K562 (cell line): ENCODE results near the gene RDH16. TPM values are rescaled to one million over a fixed set of nuclear protein-coding genes. Genes with fewer than 3 reads are reported as not detected.

Experiments used
- ATAC-seq: fragments of 200-7000 bp; cut with Tn5 transposase; 3 replicates; pipeline ENCODE4 v1.9.1; 2020; ENCODE audit warnings: moderate library complexity
- BruUV-seq: library from RNA; stranded (reverse); fragments of 400-500 nt; replicated peaks from 2 replicates; lab custom pipeline; 2021; lab: Mats Ljungman, UMichigan
- CTCF ChIA-PET: fragments of 300-600 bp; formaldehyde crosslinking; extraction: SDS; loops from one replicate; lab custom pipeline; 2021; ENCODE audit warnings: low intra/inter-chr PET ratio; lab: Yijun Ruan, JAX
- POLR2A ChIA-PET: fragments of 300-600, 350-650 bp; sonication (Branson Sonifier 250); formaldehyde crosslinking; extraction: SDS; loops from one replicate; lab custom pipeline; 2021; ENCODE audit warnings: antibody characterized with exemption, inconsistent platforms; lab: Yijun Ruan, JAX
- DNase-seq, 4 experiments: peaks; one replicate each; pipeline versions ENCODE4 v3.0.0 to v3.0.0-alpha.2; 2011 to 2018; ENCODE audit warnings: low spot score in 3 of 4, mixed read lengths in 3 of 4; ENCODE audit errors: extremely low read depth in 1 of 4
- FAIRE-seq: peaks from 2 replicates; lab custom pipeline; 2011; peaks lifted over from hg19 to GRCh38; lab: Jason Lieb, UNC
- H2AFZ ChIP-seq: 2 replicates; pipeline ENCODE4 v1.6.0; 2011; ENCODE audit warnings: low read depth, low read length, control low read depth, inconsistent platforms
- H3K27ac ChIP-seq: fragments of 200-600 bp; 3 replicates; pipeline ENCODE4 v1.8.0; 2011; ENCODE audit warnings: low read depth, mild to moderate bottlenecking, control low read depth, inconsistent platforms, low read length, moderate library complexity, mixed read lengths; ENCODE audit errors: extremely low read depth
- H3K27me3 ChIP-seq, 2 experiments: fragments of 300-600 bp in 1 of 2; 2 replicates in 1 of 2; 3 replicates in 1 of 2; pipeline versions ENCODE4 v1.6.0 to v1.8.0; 2011; ENCODE audit warnings: inconsistent platforms in 2 of 2, low read length in 2 of 2, mild to moderate bottlenecking in 1 of 2, mixed read lengths in 1 of 2, moderate library complexity in 1 of 2; ENCODE audit not compliant: control insufficient read depth in 2 of 2, insufficient read depth in 2 of 2
- H3K36me3 ChIP-seq: fragments of 300-600 bp; 3 replicates; pipeline ENCODE4 v1.8.0; 2011; ENCODE audit warnings: mild to moderate bottlenecking, low read length, inconsistent platforms; ENCODE audit not compliant: control insufficient read depth, insufficient read depth
- H3K4me1 ChIP-seq, 2 experiments: fragments of 200-600 bp in 1 of 2; replicated peaks in 1 of 2; 2 replicates in 1 of 2; 3 replicates in 1 of 2; pipeline versions ENCODE4 v1.5.1 to v1.8.0; 2011; ENCODE audit warnings: inconsistent platforms in 2 of 2, low read length in 2 of 2, mild to moderate bottlenecking in 1 of 2, mixed read lengths in 1 of 2, moderate library complexity in 1 of 2; ENCODE audit not compliant: control insufficient read depth in 2 of 2, insufficient read depth in 2 of 2
- H3K4me2 ChIP-seq: 2 replicates; pipeline ENCODE4 v1.6.1; 2011; ENCODE audit warnings: low read length, control low read depth, inconsistent platforms, mixed read lengths; ENCODE audit not compliant: insufficient read depth
- H3K4me3 ChIP-seq: fragments of 200-600 bp; sonication (generic), shearing (Covaris generic); 2 replicates; pipeline ENCODE4 v1.5.1; 2016; ENCODE audit warnings: control low read depth, inconsistent platforms
- H3K79me2 ChIP-seq: fragments of 200-600 bp; 3 replicates; pipeline ENCODE4 v1.8.0; 2011; ENCODE audit warnings: low read length, inconsistent platforms; ENCODE audit not compliant: control insufficient read depth, insufficient read depth
- H3K9ac ChIP-seq, 2 experiments: 2 replicates each; pipeline versions ENCODE4 v1.6.0 to v1.6.1; 2011; ENCODE audit warnings: low read depth in 2 of 2, low read length in 2 of 2, control low read depth in 1 of 2, inconsistent platforms in 1 of 2, mild to moderate bottlenecking in 1 of 2, mixed read lengths in 1 of 2; ENCODE audit not compliant: insufficient read depth in 1 of 2
- H3K9me1 ChIP-seq: one replicate; pipeline ENCODE4 v1.6.0; 2011; ENCODE audit warnings: inconsistent platforms, mild to moderate bottlenecking, low read length, moderate library complexity; ENCODE audit not compliant: control insufficient read depth, insufficient read depth
- H3K9me3 ChIP-seq: replicated peaks from 2 replicates; pipeline ENCODE4 v1.5.1; 2011; ENCODE audit warnings: low read depth, low read length, inconsistent platforms; ENCODE audit not compliant: control insufficient read depth, insufficient read depth
- H4K20me1 ChIP-seq: replicated peaks from 2 replicates; pipeline ENCODE4 v1.6.1; 2011; ENCODE audit warnings: low read length, inconsistent platforms, mixed read lengths; ENCODE audit not compliant: control insufficient read depth, insufficient read depth
- CAMTA2 ChIP-seq: fragments of 250-450 bp; sonication (Bioruptor Pico); conservative IDR thresholded peaks from 2 replicates; pipeline ENCODE4 v1.5.1; 2022
- CEBPB ChIP-seq: fragments of 450-650 bp; IDR thresholded peaks from 2 replicates; pipeline ENCODE4 v1.6.1; 2016; ENCODE audit warnings: missing genetic modification characterization, missing compliant biosample characterization
- E4F1 ChIP-seq: fragments of 250-450 bp; sonication (Bioruptor Pico); IDR thresholded peaks from 2 replicates; pipeline ENCODE4 v1.5.0; 2021; ENCODE audit warnings: mild to moderate bottlenecking, borderline replicate concordance
- ZFP1 ChIP-seq: fragments of 450-650 bp; formaldehyde crosslinking; IDR thresholded peaks from 2 replicates; pipeline ENCODE4 v1.4.0; 2020; ENCODE audit warnings: mild to moderate bottlenecking, mixed read lengths
- WGBS: fragments of 100-300 bp; shearing (Covaris generic); methylation state at CpG from one replicate; pipeline ENCODE4 v1.1.6; 2016; ENCODE audit warnings: low coverage, mixed read lengths; ENCODE audit not compliant: insufficient coverage; ENCODE audit errors: missing lambda C conversion rate; 5-methylcytosine and 5-hydroxymethylcytosine counted together
- in situ Hi-C: fragments of 300-500 bp; cut with MboI; formaldehyde crosslinking; loops from 4 replicates; pipeline ENCODE4 v1.15.0; 2018; ENCODE audit warnings: inconsistent platforms, mixed read lengths
- intact Hi-C: fragments of 100-400 bp; cut with micrococcal nuclease; formaldehyde crosslinking; loops from 2 replicates; pipeline ENCODE4 v1.14.2; 2022
- polyA plus RNA-seq, 8 experiments: library from polyadenylated mRNA; depleted of rRNA in 4 of 8; stranded (reverse) in 5 of 8; unstranded in 3 of 8; fragments of >200 nt; fragmentation: Nextera tagmentation in 2 of 8; fragmentation: Illumina TruSeq in 1 of 8; extraction: Ambion mirVana in 2 of 8; extraction: Trizol in 1 of 8; gene quantifications; 2 replicates each; pipeline versions ENCODE4 v1.2.1 to v1.2.3, GENCODE V29; 2011 to 2014; ENCODE audit warnings: inconsistent platforms in 1 of 8, missing spikeins in 1 of 8
- total RNA-seq, 7 experiments: library from RNA; depleted of rRNA in 6 of 7; stranded (reverse); fragments of >200 nt in 6 of 7; fragmentation: Illumina TruSeq in 2 of 7; extraction: Trizol in 2 of 7; gene quantifications; 2 replicates each; pipeline versions ENCODE4 v1.2.1 to v1.2.3, GENCODE V29; 2011 to 2021; ENCODE audit warnings: low replicate concordance in 1 of 7
- TF ChIP-seq, protein P1 (sequence below): fragments of 450-650 bp; IDR thresholded peaks from 2 replicates; pipeline ENCODE4 v1.6.1; 2016; ENCODE audit warnings: low read depth

Gene RDH16
- total and polyA plus RNA-seq, 9 of the 15 experiments (the other 6 are each of a cell fraction or from before 2014, with no cell fraction given) = 0.11 to 0.52 (median 0.22) TPM; not detected in 1

- no peaks in the 10 kb centered on the region for H3K79me2 ChIP-seq
- intact Hi-C loops = no loop called here
- no peak for FAIRE-seq
- no peak overlapping the region for H3K4me3 ChIP-seq
- H2AFZ ChIP-seq = no peak overlapping the region
- ATAC-seq = no peak
- DNase-seq = peak in 1 of 4 experiments; percentile 3
- H3K27me3 ChIP-seq = peaks cover 0 to 15% of the 10 kb centered on the region in 2 experiments; a peak in 1 of 5 replicates
- POLR2A ChIA-PET = no interaction called here
- no peak overlapping the region for H3K4me2 ChIP-seq
- no peaks in the 10 kb centered on the region for H4K20me1 ChIP-seq
- in situ Hi-C loops = no loop called here
- H3K9me1 ChIP-seq = no peaks in the 10 kb centered on the region
- 58% methylated on average over 2 of the region's 2 CpGs for WGBS
- no peak overlapping the region for H3K9ac ChIP-seq
- no peaks in the 10 kb centered on the region; the same call in 1 of the 2 replicates for H3K9me3 ChIP-seq
- H3K27ac ChIP-seq = no peak overlapping the region
- TF ChIP-seq ZFP1 (CRISPR knock-in tag) (no peak), CEBPB (tag) (peak; percentile 40; the same call in 1 of the 2 replicates), E4F1 (no peak), CAMTA2 (no peak)
- TF ChIP-seq, protein P1, sequence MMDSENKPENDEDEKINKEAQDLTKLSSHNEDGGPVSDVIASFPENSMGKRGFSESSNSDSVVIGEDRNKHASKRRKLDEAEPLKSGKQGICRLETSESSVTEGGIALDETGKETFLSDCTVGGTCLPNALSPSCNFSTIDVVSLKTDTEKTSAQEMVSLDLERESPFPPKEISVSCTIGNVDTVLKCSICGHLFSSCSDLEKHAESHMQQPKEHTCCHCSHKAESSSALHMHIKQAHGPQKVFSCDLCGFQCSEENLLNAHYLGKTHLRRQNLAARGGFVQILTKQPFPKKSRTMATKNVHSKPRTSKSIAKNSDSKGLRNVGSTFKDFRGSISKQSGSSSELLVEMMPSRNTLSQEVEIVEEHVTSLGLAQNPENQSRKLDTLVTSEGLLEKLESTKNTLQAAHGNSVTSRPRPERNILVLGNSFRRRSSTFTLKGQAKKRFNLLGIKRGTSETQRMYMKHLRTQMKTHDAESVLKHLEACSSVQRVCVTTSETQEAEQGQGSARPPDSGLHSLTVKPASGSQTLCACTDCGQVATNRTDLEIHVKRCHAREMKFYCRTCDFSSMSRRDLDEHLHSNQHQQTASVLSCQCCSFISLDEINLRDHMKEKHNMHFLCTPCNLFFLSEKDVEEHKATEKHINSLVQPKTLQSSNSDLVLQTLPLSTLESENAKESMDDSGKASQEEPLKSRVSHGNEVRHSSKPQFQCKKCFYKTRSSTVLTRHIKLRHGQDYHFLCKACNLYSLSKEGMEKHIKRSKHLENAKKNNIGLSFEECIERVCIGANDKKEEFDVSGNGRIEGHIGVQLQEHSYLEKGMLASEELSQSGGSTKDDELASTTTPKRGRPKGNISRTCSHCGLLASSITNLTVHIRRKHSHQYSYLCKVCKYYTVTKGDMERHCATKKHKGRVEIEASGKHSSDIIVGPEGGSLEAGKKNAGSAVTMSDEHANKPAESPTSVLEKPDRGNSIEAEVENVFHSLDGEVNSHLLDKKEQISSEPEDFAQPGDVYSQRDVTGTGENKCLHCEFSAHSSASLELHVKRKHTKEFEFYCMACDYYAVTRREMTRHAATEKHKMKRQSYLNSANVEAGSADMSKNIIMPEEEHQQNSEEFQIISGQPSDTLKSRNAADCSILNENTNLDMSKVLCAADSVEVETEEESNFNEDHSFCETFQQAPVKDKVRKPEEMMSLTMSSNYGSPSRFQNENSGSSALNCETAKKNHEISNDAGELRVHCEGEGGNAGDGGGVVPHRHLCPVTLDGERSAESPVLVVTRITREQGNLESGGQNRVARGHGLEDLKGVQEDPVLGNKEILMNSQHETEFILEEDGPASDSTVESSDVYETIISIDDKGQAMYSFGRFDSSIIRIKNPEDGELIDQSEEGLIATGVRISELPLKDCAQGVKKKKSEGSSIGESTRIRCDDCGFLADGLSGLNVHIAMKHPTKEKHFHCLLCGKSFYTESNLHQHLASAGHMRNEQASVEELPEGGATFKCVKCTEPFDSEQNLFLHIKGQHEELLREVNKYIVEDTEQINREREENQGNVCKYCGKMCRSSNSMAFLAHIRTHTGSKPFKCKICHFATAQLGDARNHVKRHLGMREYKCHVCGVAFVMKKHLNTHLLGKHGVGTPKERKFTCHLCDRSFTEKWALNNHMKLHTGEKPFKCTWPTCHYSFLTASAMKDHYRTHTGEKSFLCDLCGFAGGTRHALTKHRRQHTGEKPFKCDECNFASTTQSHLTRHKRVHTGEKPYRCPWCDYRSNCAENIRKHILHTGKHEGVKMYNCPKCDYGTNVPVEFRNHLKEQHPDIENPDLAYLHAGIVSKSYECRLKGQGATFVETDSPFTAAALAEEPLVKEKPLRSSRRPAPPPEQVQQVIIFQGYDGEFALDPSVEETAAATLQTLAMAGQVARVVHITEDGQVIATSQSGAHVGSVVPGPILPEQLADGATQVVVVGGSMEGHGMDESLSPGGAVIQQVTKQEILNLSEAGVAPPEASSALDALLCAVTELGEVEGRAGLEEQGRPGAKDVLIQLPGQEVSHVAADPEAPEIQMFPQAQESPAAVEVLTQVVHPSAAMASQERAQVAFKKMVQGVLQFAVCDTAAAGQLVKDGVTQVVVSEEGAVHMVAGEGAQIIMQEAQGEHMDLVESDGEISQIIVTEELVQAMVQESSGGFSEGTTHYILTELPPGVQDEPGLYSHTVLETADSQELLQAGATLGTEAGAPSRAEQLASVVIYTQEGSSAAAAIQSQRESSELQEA = no peak
- H3K36me3 ChIP-seq = no peaks in the 10 kb centered on the region
- H3K4me1 ChIP-seq = no peaks in the 10 kb centered on the region; a peak in 2 of 5 replicates
- no TSS peak for BruUV-seq
- CTCF ChIA-PET = no interaction called here
Observed at GRCh38 chr12:56955631-56956256, 1.7 kb downstream of the RDH16 start.
